Skeletal muscle cell (primary cell): ENCODE measurements around the gene LIFR.
A peak's percentile ranks its signal among the peaks of the same experiment; 100 is the strongest.

Source experiments
- DNase-seq: peaks from one replicate; pipeline ENCODE4 v3.0.0-alpha.2; 2010; ENCODE audit warnings: low read depth
- H3K4me3 ChIP-seq: 2 replicates; pipeline ENCODE4 v1.5.1; 2011; ENCODE audit warnings: low read depth, mild to moderate bottlenecking, control low read depth, low read length, moderate library complexity

The LIFR gene

DNA sequence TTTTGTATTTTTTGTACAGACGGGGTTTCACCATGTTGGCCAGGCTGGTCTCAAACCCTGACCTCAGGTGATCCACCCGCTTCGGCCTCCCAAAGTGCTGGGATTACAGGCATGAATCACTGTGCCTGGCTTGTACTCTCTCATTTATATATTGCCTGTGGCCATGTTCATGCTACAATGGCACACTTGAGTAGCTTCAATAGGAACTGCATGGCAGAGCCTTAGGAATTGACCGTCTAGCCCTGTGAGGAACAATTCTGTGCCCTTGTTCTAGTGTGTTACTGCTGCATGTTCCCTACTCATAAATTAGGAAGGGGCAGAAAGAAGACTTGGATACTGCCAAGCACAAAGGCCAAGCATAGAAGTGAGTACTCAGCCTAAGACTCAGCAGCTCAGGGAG lies 104.2 kb downstream of the LIFR start:
- DNase-seq: no peak
- no peak overlapping the region for H3K4me3 ChIP-seq

DNA sequence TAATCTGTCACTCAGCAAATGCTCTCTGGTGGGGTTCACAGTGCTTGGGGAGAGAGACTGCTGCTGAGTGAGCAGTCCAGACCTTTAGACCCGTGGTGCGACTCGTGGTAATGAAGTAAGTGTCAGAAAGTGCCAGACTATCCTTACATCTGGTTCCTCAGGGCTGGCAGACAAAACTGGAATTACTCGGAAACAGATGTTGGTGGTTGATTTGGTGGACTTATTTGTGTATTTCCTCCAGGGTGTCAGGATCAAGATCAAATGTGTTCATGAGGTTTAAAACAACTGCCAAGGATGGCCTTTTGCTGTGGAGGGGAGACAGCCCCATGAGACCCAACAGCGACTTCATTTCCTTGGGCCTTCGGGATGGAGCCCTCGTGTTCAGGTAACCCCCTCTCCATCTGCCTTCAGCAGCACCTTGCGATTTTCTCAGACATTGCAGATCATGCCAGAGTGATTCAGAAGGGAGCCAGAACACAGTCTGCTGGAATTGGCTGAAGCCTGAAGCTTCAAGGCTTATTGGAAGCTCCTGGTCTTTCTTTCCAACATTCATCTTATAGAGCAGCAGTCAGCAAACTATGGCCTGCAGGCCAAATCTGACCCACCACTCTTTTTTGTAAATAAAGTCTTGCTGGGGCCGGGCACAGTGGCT lies 105.2 kb downstream of the LIFR start:
- no peak for DNase-seq
- no peak overlapping the region for H3K4me3 ChIP-seq

DNA sequence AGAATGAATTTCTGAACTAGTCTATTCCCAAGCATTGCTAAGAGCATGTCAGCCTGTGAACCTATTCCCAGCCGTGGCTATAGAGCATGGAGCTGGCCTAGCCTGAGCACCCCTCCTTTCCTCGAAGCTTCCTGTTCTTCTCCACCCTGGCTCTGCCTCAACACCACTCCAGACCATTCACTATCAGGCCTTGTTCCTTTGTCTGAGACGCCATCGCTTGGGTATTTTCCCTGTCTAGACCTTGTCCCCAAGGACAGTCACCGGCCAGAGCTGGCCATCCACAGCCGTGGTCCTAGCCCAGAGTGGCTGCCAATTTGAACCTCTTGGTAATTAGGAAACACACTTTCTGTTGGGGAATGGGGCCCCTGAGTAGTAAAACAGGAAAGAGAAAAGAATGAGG lies 105.8 kb downstream of the LIFR start:
- DNase-seq: no peak
- no peak overlapping the region for H3K4me3 ChIP-seq

DNA sequence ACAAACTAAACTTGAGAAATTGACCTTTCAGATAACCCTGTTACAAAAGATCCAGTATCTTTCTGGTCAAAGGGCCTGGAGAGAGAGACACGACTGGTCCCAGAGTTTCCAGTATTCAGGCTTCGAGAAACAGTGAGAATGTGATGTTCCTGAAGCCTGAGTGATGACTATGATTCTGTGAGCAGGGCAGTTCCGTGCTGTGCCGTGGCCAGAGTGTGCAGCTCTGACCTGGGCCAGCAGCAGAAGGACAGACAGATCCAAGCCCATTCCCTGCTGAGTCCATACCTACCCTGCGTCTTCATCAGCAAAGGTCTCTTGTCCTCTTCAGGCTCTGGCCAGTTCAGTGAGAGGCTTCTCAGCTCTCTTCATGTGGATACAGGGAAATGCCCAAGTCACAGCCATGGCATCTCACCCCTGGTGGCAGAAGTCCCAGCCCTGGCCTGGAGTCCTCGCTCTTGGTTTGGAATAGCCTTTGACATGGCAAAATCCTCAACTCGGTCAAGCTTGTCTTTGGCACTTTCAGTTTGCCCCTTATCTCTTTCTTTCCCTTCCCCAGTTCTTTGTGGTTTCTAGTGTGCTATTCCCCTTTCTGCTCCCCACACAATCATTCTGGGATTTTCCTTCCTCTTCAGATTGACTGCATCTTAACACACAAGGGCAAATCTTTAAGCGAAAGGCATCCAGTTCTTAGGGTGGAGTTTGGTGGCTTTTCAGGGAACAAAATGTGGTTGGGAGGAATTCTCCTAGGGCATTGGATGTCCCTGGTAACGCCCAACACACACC lies 107.7 kb downstream of the LIFR start:
- H3K4me3 ChIP-seq: no peak overlapping the region
- DNase-seq: no peak

DNA sequence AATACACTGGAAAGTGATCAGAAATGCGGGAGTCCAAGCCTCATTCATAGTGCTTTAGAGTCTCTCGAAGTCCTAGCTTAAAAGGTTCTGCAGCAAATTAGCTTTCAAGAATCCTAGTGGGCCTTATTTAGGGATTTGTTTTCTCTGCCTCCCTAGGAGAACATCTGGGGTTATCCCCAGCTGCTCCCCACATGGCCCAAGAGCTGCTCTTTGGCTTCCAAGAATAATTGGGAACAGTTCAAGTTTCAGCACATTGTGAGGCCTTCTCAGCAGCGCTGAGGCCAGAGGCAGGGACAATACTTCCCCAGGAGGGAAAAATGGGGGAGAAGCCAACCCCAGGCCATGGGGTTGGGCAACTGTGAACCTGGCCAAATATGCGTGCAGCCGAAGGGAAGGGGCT lies 108.7 kb downstream of the LIFR start:
- no peak for DNase-seq
- H3K4me3 ChIP-seq: no peak overlapping the region

DNA sequence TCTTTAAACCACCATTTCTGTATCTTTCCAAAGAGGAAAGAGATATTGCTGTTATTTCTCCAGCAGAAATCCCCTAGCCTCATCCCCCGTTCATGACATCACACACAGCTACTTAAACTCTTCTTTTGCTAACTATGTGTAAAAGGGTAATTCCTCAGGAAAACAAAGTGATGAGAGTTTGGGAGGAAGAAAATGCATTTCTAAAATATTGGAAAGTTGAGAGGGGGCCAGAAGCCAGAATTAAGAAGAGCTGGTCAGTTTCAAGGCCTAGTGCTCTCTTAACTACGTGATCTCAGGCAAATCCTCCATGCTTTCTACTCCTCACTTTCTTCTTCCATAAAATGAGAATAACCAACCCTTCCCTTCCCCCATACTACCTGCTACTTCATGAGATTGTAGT lies 109.4 kb downstream of the LIFR start:
- DNase-seq: no peak
- no peak overlapping the region for H3K4me3 ChIP-seq

DNA sequence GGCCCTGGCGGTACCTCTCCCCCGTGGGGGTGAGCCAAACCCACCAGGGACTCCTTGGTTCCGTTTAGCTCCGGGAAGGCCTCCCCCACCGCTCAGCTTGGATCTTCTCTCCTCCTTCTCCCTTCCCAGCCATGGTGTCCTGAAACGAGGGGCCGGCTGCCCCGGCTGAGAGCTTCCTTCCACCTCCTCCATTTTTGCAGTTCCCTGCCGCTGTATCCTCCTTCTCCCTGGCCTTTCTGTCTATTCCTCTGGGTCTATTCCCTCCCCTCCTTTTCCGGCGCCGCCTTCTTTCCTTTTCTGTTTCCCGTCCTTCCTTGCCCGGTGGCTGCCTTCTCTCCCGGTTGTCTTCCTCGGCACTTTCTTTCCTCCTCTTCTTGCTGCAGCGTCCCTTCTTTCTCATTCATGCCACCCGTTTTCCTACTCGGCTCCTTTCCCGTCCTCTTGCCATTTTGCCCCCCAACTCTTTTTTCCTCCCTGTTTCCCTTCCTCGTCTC lies 110.4 kb downstream of the LIFR start:
- peak overlapping the region; percentile 26 for H3K4me3 ChIP-seq
- no peak for DNase-seq

DNA sequence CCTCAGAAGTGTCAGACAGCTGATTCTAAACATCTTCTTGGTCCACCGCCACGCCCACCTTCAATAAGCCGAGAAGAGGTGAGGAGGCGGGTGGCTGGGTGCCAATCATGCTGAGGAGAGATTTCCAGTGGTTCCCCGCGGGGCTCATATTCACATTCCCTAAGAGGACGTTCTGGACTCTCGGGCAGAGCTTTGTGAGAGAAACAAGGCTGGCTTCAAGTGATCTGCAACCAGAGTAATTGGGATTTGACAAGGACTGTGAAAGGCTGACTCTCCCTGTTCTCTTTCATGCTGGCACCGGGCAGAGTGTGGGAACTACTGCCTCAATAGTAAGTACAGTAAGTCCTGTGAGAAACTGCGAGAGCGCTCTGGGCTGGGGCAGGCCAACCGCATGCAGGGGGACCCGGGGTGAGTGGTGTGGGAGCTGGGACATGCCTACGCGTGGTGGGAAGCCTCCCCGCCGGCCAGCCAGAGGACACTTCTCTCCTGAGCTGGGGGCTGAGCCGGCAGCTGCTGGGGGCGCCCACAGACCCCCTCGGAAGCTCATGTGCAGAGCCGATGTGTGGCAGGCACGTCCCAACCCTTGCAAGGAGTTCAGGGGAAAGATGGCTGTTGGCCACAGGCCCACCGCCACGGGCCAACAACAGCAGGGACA lies 110.9 kb downstream of the LIFR start:
- H3K4me3 ChIP-seq: peak overlapping the region; percentile 26
- no peak for DNase-seq

DNA sequence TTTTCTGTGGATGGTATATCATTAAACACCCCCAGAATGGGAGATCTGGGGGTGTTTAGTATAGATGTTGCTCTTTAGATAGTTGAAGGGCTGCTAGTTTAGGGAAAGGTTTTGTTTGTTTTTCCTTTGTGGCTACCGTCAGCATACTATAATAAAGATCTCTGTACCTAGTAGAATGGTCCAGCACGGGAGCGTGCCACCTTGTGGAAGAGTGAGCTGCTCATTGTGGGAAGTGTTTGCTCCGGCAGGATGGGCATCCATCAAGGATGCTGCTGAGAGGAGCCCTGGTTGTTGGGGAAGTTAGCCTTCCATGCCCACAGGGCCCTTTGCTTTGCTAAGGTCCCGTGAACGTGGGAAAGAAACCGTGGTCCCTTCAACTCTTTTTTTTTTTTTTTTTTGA lies 113.1 kb downstream of the LIFR start:
- DNase-seq: no peak
- no peak overlapping the region for H3K4me3 ChIP-seq

DNA sequence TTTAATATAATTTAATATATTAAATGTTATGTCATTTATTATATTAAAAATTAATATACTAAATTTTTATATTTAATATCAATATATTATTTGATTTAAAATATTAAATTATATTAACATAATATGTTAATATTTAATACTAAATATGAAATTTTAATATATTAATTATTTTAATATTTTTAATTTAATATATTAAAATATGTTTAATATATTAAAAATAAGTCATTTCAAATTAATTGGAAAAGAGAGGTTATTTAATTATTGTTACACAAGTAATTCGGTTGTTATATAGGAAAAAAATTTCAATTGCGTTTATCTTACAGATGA lies 114.2 kb downstream of the LIFR start:
- H3K4me3 ChIP-seq: no peak overlapping the region
- no peak for DNase-seq

DNA sequence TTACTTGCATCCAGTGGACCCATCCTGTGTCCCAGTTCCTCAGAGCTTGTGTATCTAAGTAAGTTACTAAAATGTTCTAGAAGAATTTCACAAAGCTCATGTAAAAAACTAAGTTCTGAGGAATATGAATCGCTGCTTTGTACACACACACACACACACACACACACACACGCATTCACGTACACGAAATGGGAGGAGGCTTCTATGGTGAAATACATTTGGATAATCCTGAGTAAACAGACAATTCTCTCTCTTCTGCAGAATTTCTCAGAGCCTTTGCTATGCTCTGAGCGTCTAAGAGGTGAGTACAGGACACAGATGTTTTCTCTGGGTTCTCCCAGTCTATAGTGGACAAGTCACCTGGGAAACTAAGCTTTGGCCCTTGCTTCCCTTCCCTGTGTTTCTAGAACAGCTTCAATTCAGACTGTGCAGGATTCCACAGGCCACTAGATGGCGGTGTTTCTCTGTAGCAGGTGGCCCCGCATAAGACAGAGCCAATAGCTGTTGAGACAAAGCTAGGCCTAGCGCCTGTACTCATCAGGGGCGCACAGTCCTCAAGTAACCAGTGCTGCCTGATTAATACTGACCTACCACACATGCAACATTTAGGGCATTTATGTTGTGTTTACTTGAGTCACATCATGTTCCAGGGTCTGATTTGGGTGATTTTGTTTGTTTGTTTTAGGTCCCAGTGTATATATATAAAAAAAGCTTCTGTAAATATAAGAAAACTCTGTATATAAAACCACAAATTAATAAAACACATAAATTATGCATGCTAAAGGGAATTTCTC lies 114.8 kb downstream of the LIFR start:
- H3K4me3 ChIP-seq: no peak overlapping the region
- peak; percentile 74 for DNase-seq

DNA sequence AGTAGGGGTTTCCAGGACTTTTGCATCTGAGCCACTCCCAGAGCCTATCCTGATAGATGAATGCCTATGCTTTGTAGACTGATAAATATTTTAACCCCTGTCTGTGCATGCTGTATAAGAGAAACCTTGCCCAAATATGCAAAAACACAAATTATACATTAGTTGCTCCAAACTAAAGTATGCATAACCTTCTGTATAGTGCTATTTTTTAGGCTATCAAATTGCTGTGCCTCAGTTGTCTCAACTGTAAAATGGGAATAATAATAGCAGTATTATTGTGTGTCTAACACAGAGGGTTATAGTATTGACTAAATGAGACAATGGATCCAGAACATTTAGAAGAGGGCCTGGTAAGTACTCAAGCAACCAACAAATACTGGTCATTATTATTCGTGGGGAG lies 117.7 kb downstream of the LIFR start:
- no peak overlapping the region for H3K4me3 ChIP-seq
- DNase-seq: no peak

DNA sequence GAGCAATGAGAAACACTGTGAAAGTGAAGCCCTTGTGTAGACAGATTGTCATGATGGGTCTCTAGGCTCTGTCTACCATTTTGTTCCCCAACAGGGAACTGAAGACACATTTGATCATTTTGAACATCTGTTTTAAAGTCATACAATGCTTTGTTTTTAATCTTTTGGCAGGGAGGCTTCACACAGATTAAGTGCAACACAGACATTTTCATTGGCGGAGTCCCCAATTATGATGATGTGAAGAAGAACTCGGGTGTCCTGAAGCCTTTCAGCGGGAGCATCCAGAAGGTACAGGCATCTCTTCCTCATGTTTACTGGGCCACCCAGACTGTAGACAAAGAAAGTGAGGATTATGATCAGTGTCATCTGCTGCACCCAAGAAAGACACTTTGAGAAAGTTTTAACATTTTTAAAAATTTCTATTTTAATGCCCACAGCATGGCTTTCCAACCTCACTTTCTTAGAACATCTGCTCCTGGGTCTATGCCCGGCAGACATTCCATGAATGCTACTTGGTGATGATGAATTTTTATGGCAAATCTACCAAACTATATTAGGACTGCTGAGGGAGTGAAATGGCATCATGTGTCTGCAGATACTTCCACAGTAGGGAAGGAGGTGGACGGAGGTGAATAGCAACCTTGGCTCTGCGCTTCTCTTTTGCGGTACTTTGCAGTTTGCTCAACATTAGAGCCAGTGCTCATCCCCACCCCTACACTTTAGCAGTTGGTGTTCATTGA lies 121.3 kb downstream of the LIFR start:
- H3K4me3 ChIP-seq: no peak overlapping the region
- DNase-seq: no peak

DNA sequence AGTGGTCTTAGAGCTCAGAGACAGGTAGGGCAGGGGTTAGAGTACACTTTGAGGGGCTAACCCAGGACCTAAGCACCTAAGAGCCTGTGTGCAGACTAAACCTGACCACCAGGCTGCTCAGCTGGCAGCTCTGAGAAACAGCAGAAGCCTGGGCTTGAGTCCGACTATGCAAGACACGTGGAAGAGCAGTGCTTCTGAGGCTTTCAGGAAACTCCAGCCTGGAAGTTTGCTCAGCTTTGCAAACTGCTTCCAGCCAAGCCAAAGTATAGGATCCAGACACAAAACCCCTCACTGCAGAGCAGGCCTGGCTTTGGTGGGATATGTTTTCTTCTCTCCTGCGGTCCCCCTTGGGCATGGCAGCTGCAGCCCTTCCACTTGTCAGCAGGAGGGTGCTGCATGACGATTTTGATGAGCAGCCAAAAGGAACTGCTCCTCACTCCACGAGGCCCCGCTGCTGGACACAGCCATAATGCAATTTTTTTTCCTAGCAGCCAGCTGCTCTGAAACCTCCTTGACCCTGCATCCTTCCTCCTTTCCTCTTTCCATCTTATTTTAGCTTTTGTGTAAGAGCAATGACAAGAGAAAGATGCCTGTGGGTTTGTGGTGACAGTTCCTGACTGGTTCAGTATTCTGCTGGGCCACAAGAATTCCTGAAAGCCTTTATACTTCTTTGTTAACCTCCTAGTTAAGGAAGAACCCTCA lies 123.1 kb downstream of the LIFR start:
- peak; percentile 84 for DNase-seq
- H3K4me3 ChIP-seq: no peak overlapping the region

DNA sequence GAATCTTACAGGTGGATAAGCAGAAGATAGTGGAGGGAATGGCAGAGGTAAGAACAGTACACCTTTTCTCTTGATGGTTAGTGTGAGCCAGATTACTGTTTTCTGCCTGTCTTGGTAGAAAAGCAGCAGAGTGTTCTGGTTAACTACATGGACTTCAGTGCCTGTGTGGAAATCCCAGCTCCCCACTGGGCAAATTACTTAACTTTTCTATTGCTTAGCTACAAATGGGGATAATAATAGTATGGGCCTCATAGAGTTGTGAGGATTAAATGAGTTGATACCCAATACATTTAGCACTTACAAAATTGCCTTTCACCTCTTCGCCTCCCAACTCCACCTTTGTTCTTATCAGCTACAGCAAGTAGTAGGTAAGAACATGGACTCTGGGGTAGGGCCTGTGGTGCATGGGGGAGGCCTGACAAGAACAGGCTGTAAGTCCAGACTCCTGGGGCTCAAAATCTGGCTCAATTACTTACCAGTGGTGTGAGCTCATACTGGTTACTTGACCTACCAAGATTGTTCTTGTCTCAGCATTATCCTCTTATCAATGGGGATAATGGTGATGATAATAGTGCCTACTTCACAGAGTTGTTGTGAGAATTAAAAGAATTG lies 125.1 kb downstream of the LIFR start:
- DNase-seq: no peak
- no peak overlapping the region for H3K4me3 ChIP-seq

DNA sequence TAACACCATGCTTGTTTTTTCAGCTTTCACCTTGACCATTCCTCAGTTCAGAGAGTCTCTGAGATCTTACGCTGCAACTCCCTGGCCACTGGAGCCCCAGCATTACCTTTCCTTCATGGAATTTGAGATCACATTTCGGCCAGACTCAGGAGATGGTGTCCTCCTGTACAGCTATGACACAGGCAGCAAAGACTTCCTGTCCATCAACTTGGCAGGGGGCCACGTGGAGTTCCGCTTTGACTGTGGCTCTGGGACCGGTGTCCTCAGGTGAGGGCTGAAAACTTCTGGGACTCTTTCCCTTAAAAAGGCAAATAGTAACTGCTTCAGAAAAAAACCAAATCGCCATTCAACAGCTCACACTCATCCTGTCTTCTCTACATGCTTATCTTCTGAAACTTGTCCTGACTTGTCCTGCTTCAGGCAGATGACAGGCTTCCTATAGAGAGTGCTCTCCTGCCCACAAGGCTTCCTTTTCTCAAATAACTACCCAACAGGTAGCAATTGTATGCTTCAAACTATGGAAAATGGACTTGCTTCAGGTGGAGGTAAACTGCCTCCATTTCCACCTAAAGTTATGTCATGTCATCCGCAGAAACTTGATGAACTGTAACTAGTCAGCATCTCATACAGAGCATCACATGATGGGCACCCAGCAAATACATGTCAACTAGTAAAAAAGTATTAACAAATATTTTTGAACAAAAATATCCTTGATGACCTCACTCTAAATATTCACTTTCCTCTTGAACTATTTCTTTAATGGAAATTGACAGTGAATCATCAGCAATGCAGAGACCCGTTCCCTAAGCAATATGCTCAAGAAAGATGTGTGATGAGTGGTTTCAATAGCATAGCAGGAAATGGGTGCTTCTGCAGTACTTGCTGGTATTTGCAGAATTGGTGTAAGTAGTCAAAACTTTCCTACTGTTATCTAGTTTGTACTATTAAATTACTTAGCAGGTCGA lies 129.2 kb downstream of the LIFR start:
- H3K4me3 ChIP-seq: no peak overlapping the region
- DNase-seq: no peak

DNA sequence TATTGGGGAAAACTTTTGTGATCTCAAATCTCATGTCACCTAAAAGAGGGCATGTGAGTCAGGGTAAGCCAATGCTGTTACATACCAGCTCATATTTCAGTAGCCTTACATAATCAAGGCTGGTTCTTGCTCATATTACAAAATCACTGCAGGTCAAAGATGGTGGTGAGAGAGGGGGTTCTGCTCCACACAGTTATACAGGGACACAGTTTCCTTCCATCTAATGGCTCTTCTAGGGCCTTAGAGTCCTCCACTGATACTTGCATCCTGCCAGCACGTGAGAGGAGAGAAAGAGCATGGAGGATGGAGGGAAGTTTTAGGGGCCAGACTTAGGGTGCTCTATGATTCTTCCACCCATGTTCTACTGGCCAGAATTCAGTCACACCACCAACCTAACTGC lies 130.0 kb downstream of the LIFR start:
- no peak for DNase-seq
- H3K4me3 ChIP-seq: no peak overlapping the region
